Brain microvascular endothelial cell (primary cell): ENCODE results near the gene KCNN4.

Experiments used
- DNase-seq: peaks from one replicate; pipeline ENCODE4 v3.0.0-alpha.2; 2020
- H3K27ac ChIP-seq: fragments of 250-450 bp; sonication (Bioruptor Pico); 2 replicates; pipeline ENCODE4 v1.5.1; 2020; ENCODE audit warnings: mild to moderate bottlenecking, moderate library complexity
- H3K27me3 ChIP-seq: fragments of 250-450 bp; sonication (Bioruptor Pico); replicated peaks from 2 replicates; pipeline ENCODE4 v1.5.1; 2020; ENCODE audit warnings: mild to moderate bottlenecking
- H3K36me3 ChIP-seq: fragments of 250-450 bp; sonication (Bioruptor Pico); replicated peaks from 2 replicates; pipeline ENCODE4 v1.5.1; 2020; ENCODE audit warnings: mild to moderate bottlenecking
- H3K4me3 ChIP-seq: 2 replicates; pipeline ENCODE4 v1.5.1; 2011; ENCODE audit warnings: low read depth, mild to moderate bottlenecking, control low read depth, low read length, moderate library complexity
- CTCF ChIP-seq: IDR thresholded peaks from 2 replicates; pipeline ENCODE4 v1.5.1; 2011; ENCODE audit warnings: low read depth, mild to moderate bottlenecking, moderate library complexity, low read length, control low read depth, inconsistent platforms; ENCODE audit errors: missing control alignments
- in situ Hi-C: cut with HindIII; loops from 2 replicates; pipeline ENCODE4 v1.10.0; 2017; ENCODE audit warnings: low sequenced_read_pairs, low pct_ligation_motif_present

The KCNN4 gene

DNA sequence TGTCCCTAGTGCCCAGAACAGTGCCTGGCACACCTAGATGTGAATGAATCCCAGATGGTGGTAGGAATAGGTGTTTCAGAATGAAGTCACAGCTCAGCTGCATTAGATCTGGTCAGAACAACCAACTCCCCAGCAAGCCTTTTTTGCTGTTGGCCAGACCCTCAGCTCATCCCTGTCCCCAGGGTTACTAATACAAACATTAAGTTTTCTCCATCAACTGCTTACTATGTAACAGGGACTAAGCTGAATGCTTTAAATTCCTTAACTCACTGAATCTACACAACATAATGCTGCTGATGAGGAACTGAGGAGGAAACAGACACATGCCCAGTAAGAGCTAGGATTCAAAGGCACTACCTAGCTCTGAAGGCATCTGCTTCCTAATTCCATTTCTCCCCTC, 44.8 kb downstream of the KCNN4 start:
- H3K27me3 ChIP-seq: no peaks in the 10 kb centered on the region
- no peak for TF ChIP-seq CTCF
- peak; percentile 38 for DNase-seq
- peaks cover 74% of the 10 kb centered on the region for H3K36me3 ChIP-seq
- in situ Hi-C loops: no loop called here
- no peak overlapping the region for H3K4me3 ChIP-seq
- no peak overlapping the region for H3K27ac ChIP-seq

DNA sequence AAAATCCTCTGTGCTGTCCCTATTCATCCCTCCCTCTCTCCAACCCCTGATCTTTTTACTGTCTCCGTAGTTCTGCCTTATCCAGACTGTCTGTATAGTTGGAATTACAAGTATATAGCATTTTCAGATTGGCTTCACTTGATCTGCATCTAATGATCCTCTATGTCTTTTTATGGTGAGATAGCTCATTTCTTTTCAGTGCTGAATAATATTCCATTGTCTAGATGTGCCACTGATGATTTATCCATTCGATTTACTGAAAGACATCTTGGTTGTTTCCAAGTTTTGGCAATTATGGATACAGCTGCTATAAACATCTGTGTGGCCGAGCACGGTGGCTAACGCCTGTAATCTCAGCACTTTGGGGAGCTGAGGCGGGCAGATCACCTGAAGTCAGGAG, 45.8 kb downstream of the KCNN4 start:
- TF ChIP-seq CTCF: no peak
- H3K27ac ChIP-seq: no peak overlapping the region
- H3K36me3 ChIP-seq: peaks cover 69% of the 10 kb centered on the region
- H3K27me3 ChIP-seq: no peaks in the 10 kb centered on the region
- in situ Hi-C loops: no loop called here
- no peak overlapping the region for H3K4me3 ChIP-seq
- DNase-seq: no peak

DNA sequence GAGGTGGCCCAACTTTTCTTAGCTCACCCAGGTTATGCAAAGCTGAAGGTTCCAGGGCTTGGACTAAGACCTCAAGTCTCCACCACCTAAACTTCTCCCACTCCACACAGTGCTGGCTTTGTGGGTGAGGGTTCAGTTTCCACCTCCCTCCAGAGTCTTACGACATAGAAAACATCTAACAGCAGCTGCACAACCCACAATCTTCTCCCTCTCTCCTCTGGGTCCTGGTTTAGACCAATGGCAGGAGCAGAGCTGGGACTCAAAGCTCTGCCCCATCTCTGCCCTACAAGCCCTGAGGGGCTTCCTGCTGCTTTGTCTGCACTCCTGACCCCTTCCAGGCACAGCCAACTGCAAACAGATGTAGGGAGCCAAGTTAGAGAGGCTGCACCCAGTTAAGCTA, 48.9 kb downstream of the KCNN4 start:
- H3K27ac ChIP-seq: no peak overlapping the region
- no peak overlapping the region for H3K4me3 ChIP-seq
- in situ Hi-C loops: no loop called here
- peaks cover 58% of the 10 kb centered on the region for H3K36me3 ChIP-seq
- no peaks in the 10 kb centered on the region for H3K27me3 ChIP-seq
- no peak for DNase-seq
- TF ChIP-seq CTCF: no peak

- peaks cover 53% of the 10 kb centered on the region for H3K36me3 ChIP-seq
- no peak for DNase-seq
- in situ Hi-C loops: no loop called here
These were observed 49.4 kb downstream of the KCNN4 start for GRCh38 chr19:43731346-43731745.

GRCh38 chr19:43729919-43730318, 50.9 kb downstream of the KCNN4 start:
- Histone ChIP-seq H3K4me3 (no peak overlapping the region), H3K27me3 (no peaks in the 10 kb centered on the region), H3K36me3 (peaks cover 52% of the 10 kb centered on the region), H3K27ac (no peak overlapping the region)
- TF ChIP-seq CTCF: no peak
- no peak for DNase-seq
- in situ Hi-C loops: no loop called here

More at GRCh38 chr19:43731346-43731745, 49.4 kb downstream of the KCNN4 start:
- Histone ChIP-seq H3K4me3 (no peak overlapping the region), H3K27me3 (no peaks in the 10 kb centered on the region), H3K27ac (no peak overlapping the region)
- TF ChIP-seq CTCF: no peak

- DNase-seq: no peak
- in situ Hi-C loops: no loop called here
- H3K27me3 ChIP-seq: no peaks in the 10 kb centered on the region
- no peak for TF ChIP-seq CTCF
- H3K36me3 ChIP-seq: peaks cover 32% of the 10 kb centered on the region
- no peak overlapping the region for H3K4me3 ChIP-seq
- no peak overlapping the region for H3K27ac ChIP-seq
These were observed 53.2 kb downstream of the KCNN4 start for GRCh38 chr19:43727593-43727853.
